Neuron (in vitro differentiated cells): ENCODE measurements around the gene TMEM233.

Experiments
- H2AFZ ChIP-seq: one replicate; pipeline ENCODE4 v1.6.1; 2013; ENCODE audit warnings: low read depth, mild to moderate bottlenecking, inconsistent platforms, low read length, moderate library complexity
- H3K27me3 ChIP-seq: one replicate; pipeline ENCODE4 v1.6.1; 2013; ENCODE audit warnings: low read length; ENCODE audit not compliant: insufficient read depth
- H3K36me3 ChIP-seq: one replicate; pipeline ENCODE4 v1.6.1; 2013; ENCODE audit warnings: low read length; ENCODE audit not compliant: insufficient read depth
- H3K4me1 ChIP-seq: one replicate; pipeline ENCODE4 v1.6.1; 2013; ENCODE audit warnings: low read length; ENCODE audit not compliant: insufficient read depth
- H3K4me3 ChIP-seq: 2 replicates; pipeline ENCODE4 v1.5.1; 2013; ENCODE audit warnings: mild to moderate bottlenecking, low read length, moderate library complexity
- H3K9me3 ChIP-seq: one replicate; pipeline ENCODE4 v1.6.1; 2013; ENCODE audit warnings: low read length

TMEM233 gene

DNA sequence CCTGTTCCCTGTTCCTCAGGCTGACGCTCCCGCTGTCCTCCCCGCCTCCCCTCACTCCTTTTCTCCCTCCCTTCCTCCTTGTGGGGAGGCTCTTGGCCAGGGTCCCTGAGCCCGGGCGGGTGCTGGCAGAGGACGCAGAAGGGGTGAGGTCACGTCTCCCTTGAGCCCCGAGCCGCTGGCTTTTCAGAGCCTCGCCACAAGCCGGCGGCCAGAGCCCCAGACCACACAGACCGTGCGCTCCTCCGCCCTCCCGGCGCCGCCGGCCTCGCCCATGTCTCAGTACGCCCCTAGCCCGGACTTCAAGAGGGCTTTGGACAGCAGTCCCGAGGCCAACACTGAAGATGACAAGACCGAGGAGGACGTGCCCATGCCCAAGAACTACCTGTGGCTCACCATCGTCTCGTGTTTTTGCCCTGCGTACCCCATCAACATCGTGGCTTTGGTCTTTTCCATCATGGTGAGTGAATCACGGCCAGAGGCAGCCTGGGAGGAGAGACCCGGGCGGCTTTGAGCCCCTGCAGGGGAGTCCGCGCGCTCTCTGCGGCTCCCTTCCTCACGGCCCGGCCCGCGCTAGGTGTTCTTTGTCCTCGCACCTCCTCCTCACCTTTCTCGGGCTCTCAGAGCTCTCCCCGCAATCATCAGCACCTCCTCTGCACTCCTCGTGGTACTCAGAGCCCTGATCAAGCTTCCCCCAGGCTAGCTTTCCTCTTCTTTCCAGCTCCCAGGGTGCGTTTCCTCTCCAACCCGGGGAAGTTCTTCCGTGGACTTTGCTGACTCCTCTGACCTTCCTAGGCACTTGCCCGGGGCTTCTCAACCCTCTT is at the start of gene TMEM233:
TSS of gene TMEM233 (plus strand) at position 197 of the 821 bp plus-strand sequence. CDS start at position 272, 75 bp downstream.
- Histone ChIP-seq H3K4me3 (no peak within 1 kb of the TSS), H2AFZ (no peak within 1 kb of the TSS), H3K4me1 (no peaks in the 10 kb centered on the region), H3K9me3 (no peaks in the 10 kb centered on the region), H3K36me3 (no peaks in the 10 kb centered on the region), H3K27me3 (peaks cover 58% of the 10 kb centered on the region)

DNA sequence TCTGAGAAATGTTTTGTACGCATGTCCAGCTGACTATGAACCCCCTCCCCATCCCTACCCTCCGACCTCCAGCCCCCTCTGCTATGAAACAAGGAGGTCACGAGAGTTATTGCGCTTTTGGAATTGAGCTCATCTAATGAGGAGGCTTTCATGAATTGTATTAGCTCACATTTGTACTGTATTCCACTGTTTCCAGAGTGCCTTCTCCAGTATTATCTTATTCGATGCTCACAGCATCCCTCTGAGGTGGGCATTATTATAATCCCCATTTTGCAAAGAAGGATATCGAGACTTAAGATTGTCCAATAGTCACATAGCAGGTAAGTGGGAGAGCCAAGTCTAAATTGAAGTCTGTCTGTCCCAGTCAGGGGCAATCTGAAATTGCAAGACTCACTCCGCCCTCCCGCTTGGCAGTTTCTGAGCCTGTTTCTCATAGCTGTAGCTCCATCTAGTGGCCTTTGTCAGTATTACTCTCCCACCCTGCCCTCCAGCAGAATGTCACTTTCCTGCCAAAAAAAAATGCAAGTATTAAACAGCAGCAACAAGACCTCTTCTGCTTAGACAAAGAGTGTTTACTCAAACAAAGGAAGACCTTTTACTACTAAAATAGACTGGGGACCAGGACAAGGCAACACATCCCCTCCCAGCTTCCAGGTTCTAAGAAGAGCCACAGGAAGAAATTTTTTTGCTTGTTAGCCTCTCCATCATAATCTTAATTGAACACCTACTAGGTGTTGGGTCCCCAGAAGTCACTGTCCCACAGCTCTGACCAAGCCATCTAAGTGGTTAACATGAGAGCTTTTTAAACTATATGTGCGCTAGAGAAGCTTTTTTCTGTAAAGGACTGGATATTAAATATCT is 48.6 kb upstream of the TMEM233 start:
- Histone ChIP-seq H3K4me1 (no peaks in the 10 kb centered on the region), H3K9me3 (no peaks in the 10 kb centered on the region), H3K27me3 (no peaks in the 10 kb centered on the region), H2AFZ (no peak overlapping the region), H3K36me3 (no peaks in the 10 kb centered on the region), H3K4me3 (no peak overlapping the region)

GRCh38 chr12:119546340-119546739 is 47.2 kb upstream of the TMEM233 start:
- H3K4me1 ChIP-seq: no peaks in the 10 kb centered on the region
- H3K36me3 ChIP-seq: no peaks in the 10 kb centered on the region
- H2AFZ ChIP-seq: no peak overlapping the region
- H3K4me3 ChIP-seq: no peak overlapping the region
- H3K27me3 ChIP-seq: peaks cover under 1% of the 10 kb centered on the region
- H3K9me3 ChIP-seq: no peaks in the 10 kb centered on the region

GRCh38 chr12:119547001-119547400 is 46.6 kb upstream of the TMEM233 start:
- no peak overlapping the region for H3K4me3 ChIP-seq
- peaks cover 3% of the 10 kb centered on the region for H3K27me3 ChIP-seq
- no peaks in the 10 kb centered on the region for H3K36me3 ChIP-seq
- H3K9me3 ChIP-seq: no peaks in the 10 kb centered on the region
- no peaks in the 10 kb centered on the region for H3K4me1 ChIP-seq
- H2AFZ ChIP-seq: no peak overlapping the region

DNA sequence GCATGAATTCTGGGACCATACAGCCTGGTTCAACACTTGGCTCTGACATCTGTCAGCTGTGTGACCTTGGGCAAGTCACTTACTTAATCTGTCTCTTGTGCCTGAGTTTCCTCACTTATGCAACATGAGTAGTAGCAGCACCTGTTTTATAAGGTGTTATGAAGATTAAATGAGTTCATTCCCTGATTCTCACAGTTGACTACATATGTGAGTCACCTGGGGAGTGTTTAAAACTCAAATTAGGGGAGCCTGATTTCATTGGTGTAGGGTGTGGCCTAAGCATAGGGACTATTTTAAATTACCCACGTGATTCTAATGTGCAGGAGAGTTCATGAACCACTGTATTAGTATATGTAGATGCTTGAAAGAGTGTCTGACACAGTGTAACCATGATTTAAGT is 36.7 kb upstream of the TMEM233 start:
- Histone ChIP-seq H3K27me3 (no peaks in the 10 kb centered on the region), H3K4me3 (no peak overlapping the region), H3K4me1 (no peaks in the 10 kb centered on the region), H3K9me3 (no peaks in the 10 kb centered on the region), H2AFZ (no peak overlapping the region), H3K36me3 (no peaks in the 10 kb centered on the region)

GRCh38 chr12:119565404-119565803 is 28.2 kb upstream of the TMEM233 start:
- Histone ChIP-seq H2AFZ (no peak overlapping the region), H3K27me3 (no peaks in the 10 kb centered on the region), H3K9me3 (no peaks in the 10 kb centered on the region), H3K4me3 (no peak overlapping the region), H3K36me3 (no peaks in the 10 kb centered on the region), H3K4me1 (no peaks in the 10 kb centered on the region)

DNA sequence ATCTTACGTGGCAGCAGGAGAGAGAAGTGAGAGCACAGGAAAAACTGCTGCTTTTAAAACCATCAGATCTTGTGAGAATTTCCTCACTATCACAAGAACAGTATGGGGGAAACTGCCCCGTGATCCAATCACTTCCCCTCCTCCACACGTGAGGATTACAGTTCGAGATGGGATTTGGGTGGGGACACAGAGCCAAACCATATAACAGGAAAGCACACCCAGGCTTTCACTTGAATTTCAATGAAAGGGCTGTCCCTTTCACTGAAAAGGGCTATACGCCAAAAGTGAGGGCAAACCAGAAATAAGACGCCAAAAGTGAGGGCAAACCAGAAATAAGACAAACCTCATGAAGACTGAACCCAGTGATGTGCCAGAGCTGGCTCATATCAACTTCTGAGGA is 22.8 kb upstream of the TMEM233 start:
- Histone ChIP-seq H3K4me3 (no peak overlapping the region), H2AFZ (no peak overlapping the region), H3K27me3 (no peaks in the 10 kb centered on the region), H3K9me3 (no peaks in the 10 kb centered on the region), H3K4me1 (no peaks in the 10 kb centered on the region), H3K36me3 (no peaks in the 10 kb centered on the region)

DNA sequence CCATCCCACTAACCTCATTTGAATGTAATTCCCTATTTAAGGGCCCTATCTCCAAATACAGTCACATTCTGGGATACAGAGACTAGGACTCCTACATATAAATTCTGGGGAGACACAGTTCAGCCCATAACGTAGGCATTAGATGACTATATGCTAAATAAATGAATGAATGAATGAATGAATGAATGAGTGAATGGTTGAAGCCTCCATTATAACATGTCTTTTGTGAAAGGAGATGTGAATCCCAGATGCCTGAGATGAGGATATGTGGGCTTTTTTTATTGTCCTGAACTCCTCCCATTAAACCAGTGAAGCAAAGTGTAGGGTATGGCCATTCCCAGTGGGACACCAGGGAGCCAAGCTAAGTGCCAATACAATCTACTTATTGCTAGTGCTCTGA is 20.5 kb upstream of the TMEM233 start:
- Histone ChIP-seq H3K36me3 (no peaks in the 10 kb centered on the region), H3K4me3 (no peak overlapping the region), H2AFZ (no peak overlapping the region), H3K9me3 (no peaks in the 10 kb centered on the region), H3K4me1 (no peaks in the 10 kb centered on the region), H3K27me3 (no peaks in the 10 kb centered on the region)

DNA sequence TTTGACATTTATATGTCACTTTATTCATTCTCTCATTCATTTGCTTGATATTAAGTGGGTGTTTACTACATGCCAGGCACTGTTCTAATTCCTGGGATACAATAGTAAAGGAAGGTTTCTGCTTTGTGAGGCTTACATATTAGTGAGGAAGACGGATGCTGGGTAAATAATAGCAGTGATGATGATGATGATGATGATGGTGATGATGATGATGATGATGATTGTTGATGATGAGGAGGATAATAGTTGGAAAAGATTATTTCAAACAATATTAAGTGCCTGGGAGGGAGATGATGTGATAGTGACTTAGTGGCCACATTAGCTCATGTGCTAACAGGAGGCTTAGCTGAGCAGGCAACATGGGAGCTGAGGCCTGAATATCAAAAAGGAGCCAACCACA is 19.3 kb upstream of the TMEM233 start:
- H3K36me3 ChIP-seq: no peaks in the 10 kb centered on the region
- no peak overlapping the region for H3K4me3 ChIP-seq
- no peaks in the 10 kb centered on the region for H3K27me3 ChIP-seq
- no peaks in the 10 kb centered on the region for H3K9me3 ChIP-seq
- H2AFZ ChIP-seq: no peak overlapping the region
- no peaks in the 10 kb centered on the region for H3K4me1 ChIP-seq

GRCh38 chr12:119576118-119576810 is 17.3 kb upstream of the TMEM233 start:
- H2AFZ ChIP-seq: no peak overlapping the region
- H3K4me3 ChIP-seq: no peak overlapping the region
- H3K27me3 ChIP-seq: no peaks in the 10 kb centered on the region
- no peaks in the 10 kb centered on the region for H3K4me1 ChIP-seq
- H3K9me3 ChIP-seq: no peaks in the 10 kb centered on the region
- H3K36me3 ChIP-seq: no peaks in the 10 kb centered on the region

- no peak overlapping the region for H2AFZ ChIP-seq
- no peaks in the 10 kb centered on the region for H3K4me1 ChIP-seq
- no peaks in the 10 kb centered on the region for H3K36me3 ChIP-seq
- H3K27me3 ChIP-seq: no peaks in the 10 kb centered on the region
- no peaks in the 10 kb centered on the region for H3K9me3 ChIP-seq
- H3K4me3 ChIP-seq: no peak overlapping the region
These were observed 16.7 kb upstream of the TMEM233 start for GRCh38 chr12:119576915-119577314.

DNA sequence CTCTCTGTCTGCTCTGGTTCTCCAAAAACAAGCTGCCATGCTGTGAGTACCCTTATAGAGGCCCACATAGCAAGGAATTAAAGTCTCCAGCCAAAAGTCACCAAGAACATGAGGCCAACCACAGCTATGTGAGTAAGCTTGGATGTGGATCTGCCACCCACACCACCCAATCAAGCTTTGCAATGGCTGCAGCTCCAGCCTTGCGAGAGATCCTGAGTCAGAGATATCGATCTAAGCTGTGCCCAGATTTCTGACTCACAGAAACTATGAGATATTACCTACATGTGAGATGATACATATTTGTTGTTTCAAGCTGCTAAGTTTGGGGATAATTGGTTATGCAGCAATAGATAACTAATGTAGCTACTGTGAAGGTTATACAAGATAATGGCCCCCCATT is 15.5 kb upstream of the TMEM233 start:
- Histone ChIP-seq H3K4me3 (no peak overlapping the region), H2AFZ (no peak overlapping the region), H3K4me1 (no peaks in the 10 kb centered on the region), H3K9me3 (no peaks in the 10 kb centered on the region), H3K27me3 (no peaks in the 10 kb centered on the region), H3K36me3 (no peaks in the 10 kb centered on the region)

DNA sequence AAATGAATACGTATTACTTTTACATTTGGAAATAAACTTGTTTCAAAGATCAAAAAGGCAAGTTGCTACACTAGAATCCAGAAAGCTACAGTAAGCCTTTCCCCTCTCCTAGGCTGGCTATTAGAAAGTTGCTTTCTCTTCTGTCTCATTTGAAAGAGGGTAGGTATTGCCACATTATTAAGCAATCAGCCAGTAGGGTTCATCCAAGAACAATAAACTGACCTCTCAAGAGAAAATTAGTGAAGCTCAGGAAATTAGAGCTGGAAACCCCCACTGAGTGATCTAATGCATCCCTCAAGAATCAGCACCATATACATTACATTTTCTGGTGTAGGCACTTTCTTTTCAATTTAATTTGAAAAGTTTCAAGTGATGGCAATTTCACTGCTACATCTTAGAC is 4.5 kb upstream of the TMEM233 start:
- H3K9me3 ChIP-seq: no peaks in the 10 kb centered on the region
- H3K27me3 ChIP-seq: peaks cover 29% of the 10 kb centered on the region
- H3K36me3 ChIP-seq: no peaks in the 10 kb centered on the region
- H3K4me3 ChIP-seq: no peak overlapping the region
- no peaks in the 10 kb centered on the region for H3K4me1 ChIP-seq
- no peak overlapping the region for H2AFZ ChIP-seq
